Stomach smooth muscle (tissue), 2 donors: ENCODE measurements around the gene CTNNA3.

Experiments used
- H3K27ac ChIP-seq: one replicate; pipeline ENCODE4 v1.7.0; 2013; ENCODE audit warnings: mild to moderate bottlenecking, low read length, inconsistent platforms
- H3K27me3 ChIP-seq, 2 donors: one replicate each; pipeline ENCODE4 v1.7.0; 2013; ENCODE audit warnings: low read length in 2 of 2; ENCODE audit not compliant: insufficient read depth in 2 of 2, control insufficient read depth in 1 of 2
- H3K36me3 ChIP-seq, 2 donors: one replicate each; pipeline ENCODE4 v1.7.0; 2013; ENCODE audit warnings: low read length in 2 of 2; ENCODE audit not compliant: control insufficient read depth in 2 of 2, insufficient read depth in 2 of 2
- H3K4me1 ChIP-seq: one replicate; pipeline ENCODE4 v1.7.0; 2013; ENCODE audit warnings: low read length; ENCODE audit not compliant: control insufficient read depth, insufficient read depth
- H3K4me3 ChIP-seq, 2 donors: one replicate each; pipeline ENCODE4 v1.7.0; 2013; ENCODE audit warnings: low read length in 2 of 2
- H3K9ac ChIP-seq, 2 donors: one replicate each; pipeline ENCODE4 v1.7.0; 2013; ENCODE audit warnings: low read length in 2 of 2, mild to moderate bottlenecking in 1 of 2
- H3K9me3 ChIP-seq, 2 donors: one replicate each; pipeline ENCODE4 v1.7.0; 2013; ENCODE audit warnings: low read length in 2 of 2; ENCODE audit not compliant: control insufficient read depth in 2 of 2
- donor health status: healthy.
- donor health status: Pancreatic carcinoma.

CTNNA3 gene

DNA sequence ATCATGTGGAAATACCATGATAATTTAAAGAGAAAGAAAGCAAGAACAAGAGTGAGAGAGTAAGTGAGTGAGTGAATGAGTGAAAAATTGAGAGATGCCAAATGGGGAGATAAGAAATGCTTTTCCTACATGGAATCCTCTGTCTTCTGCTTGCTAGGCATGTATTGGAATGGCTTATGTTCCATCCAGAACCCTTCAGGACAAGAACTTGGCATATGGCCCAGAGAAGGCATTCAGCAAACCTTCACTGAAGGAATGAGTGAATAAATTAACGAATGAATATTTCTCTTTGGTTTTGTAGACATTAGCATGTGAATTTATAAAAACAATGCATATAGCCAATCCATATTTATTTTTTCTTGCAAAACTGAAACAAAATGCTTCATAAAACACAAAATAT is 608.0 kb downstream of the CTNNA3 start:
- no peaks in the 10 kb centered on the region for H3K36me3 ChIP-seq
- H3K9me3 ChIP-seq = no peaks in the 10 kb centered on the region
- no peaks in the 10 kb centered on the region for H3K27me3 ChIP-seq
- no peak overlapping the region for H3K9ac ChIP-seq
- H3K4me3 ChIP-seq = no peak overlapping the region
- H3K4me1 ChIP-seq = no peaks in the 10 kb centered on the region
- no peak overlapping the region for H3K27ac ChIP-seq

DNA sequence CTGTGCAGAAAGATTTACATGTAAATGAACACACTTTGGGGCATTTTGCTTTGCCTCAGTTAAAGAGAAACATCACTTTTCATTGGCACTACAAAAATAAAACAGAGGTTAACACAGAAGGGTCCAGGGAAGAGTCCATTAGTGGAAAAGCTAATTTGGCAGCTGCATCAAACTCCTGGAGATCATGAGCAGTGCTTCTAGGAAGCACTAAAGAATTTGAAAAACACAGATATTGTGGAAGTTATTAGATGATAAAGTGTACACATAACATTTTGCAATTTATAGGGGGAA is 608.9 kb downstream of the CTNNA3 start:
- no peak overlapping the region for H3K27ac ChIP-seq
- no peaks in the 10 kb centered on the region for H3K36me3 ChIP-seq
- no peaks in the 10 kb centered on the region for H3K27me3 ChIP-seq
- no peak overlapping the region for H3K9ac ChIP-seq
- H3K4me1 ChIP-seq = no peaks in the 10 kb centered on the region
- H3K9me3 ChIP-seq = no peaks in the 10 kb centered on the region
- no peak overlapping the region for H3K4me3 ChIP-seq

GRCh38 chr10:67086327-67087134 is 609.5 kb downstream of the CTNNA3 start:
- Histone ChIP-seq H3K27me3 (no peaks in the 10 kb centered on the region), H3K27ac (no peak overlapping the region), H3K9me3 (no peaks in the 10 kb centered on the region), H3K4me3 (no peak overlapping the region), H3K4me1 (no peaks in the 10 kb centered on the region), H3K36me3 (no peaks in the 10 kb centered on the region), H3K9ac (no peak overlapping the region)

GRCh38 chr10:67079126-67079525 is 616.9 kb downstream of the CTNNA3 start:
- H3K27ac ChIP-seq = no peak overlapping the region

GRCh38 chr10:67077376-67077775 is 618.6 kb downstream of the CTNNA3 start:
- H3K9me3 ChIP-seq = no peaks in the 10 kb centered on the region
- H3K27me3 ChIP-seq = no peaks in the 10 kb centered on the region
- H3K27ac ChIP-seq = no peak overlapping the region
- H3K36me3 ChIP-seq = no peaks in the 10 kb centered on the region
- no peak overlapping the region for H3K9ac ChIP-seq
- H3K4me1 ChIP-seq = no peaks in the 10 kb centered on the region
- H3K4me3 ChIP-seq = no peak overlapping the region

More at GRCh38 chr10:67079126-67079525, 616.9 kb downstream of the CTNNA3 start:
- no peaks in the 10 kb centered on the region for H3K36me3 ChIP-seq
- no peaks in the 10 kb centered on the region for H3K9me3 ChIP-seq
- H3K9ac ChIP-seq = no peak overlapping the region
- no peaks in the 10 kb centered on the region for H3K4me1 ChIP-seq
- H3K4me3 ChIP-seq = no peak overlapping the region
- H3K27me3 ChIP-seq = no peaks in the 10 kb centered on the region

DNA sequence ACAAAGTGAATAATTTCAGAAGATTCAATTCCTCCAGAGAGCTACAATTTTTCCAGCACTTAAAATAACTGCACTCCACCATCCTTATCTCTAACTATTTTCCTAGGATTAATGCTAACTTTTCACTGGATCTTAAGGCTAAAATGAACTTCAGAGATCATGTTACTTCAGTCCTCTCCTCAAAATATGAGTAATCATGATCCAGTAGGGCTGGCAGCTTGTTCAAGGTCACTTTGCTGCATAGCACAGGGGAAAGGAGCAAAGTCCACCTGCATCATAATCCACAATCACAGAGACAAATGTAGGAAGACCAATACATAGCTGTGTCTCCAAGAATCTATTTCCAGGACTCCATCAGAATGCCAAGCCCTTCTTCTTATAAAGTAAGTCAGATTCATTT is 619.9 kb downstream of the CTNNA3 start:
- Histone ChIP-seq H3K36me3 (no peaks in the 10 kb centered on the region), H3K27ac (no peak overlapping the region), H3K4me1 (no peaks in the 10 kb centered on the region), H3K27me3 (no peaks in the 10 kb centered on the region), H3K9me3 (no peaks in the 10 kb centered on the region), H3K9ac (no peak overlapping the region), H3K4me3 (no peak overlapping the region)

GRCh38 chr10:67075491-67075971 is 620.5 kb downstream of the CTNNA3 start:
- H3K4me1 ChIP-seq = no peaks in the 10 kb centered on the region
- no peaks in the 10 kb centered on the region for H3K9me3 ChIP-seq
- H3K27ac ChIP-seq = no peak overlapping the region
- no peaks in the 10 kb centered on the region for H3K36me3 ChIP-seq
- H3K4me3 ChIP-seq = no peak overlapping the region
- H3K27me3 ChIP-seq = no peaks in the 10 kb centered on the region
- H3K9ac ChIP-seq = no peak overlapping the region

DNA sequence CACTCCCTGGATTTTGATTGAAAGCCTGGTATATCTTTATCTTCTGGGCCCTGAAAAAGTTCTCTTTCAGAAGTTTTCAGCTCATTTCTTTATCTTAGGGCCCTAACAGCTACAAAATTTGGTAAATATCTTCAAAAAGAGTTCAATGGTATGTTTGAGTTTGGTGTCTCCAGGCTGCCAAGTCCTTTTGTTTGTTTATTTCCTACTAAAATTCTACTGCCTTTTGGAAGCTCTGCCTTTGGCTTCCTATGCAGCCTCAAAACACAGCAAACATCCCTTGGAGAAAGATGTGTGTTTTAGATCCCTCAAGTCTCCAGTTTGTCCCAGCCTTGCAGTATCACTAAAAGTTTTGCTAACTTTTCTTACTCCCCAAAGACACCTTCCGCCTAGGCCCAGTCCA is 623.3 kb downstream of the CTNNA3 start:
- Histone ChIP-seq H3K27me3 (no peaks in the 10 kb centered on the region), H3K9ac (no peak overlapping the region), H3K4me3 (no peak overlapping the region), H3K9me3 (no peaks in the 10 kb centered on the region), H3K4me1 (no peaks in the 10 kb centered on the region), H3K27ac (no peak overlapping the region), H3K36me3 (no peaks in the 10 kb centered on the region)

DNA sequence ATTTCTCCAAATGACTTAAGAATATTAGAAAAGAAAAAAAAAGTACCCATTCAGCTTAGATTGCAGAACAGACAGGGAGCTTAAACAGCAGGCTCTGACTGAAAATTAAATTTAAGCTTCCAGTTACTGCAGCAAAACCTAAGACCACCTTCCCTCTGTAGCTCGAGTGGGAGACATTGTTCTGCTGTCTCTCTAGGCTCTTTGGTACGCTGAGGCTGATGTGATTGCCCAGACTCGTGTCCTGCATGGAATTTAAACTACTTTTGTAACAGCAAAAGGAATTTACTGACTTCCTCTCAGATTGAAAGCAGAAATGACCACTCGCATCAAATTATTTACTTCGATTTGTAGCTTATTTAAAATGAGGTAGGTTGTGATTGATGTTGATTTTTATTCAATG is 645.6 kb downstream of the CTNNA3 start:
- H3K27me3 ChIP-seq = no peaks in the 10 kb centered on the region
- H3K9ac ChIP-seq = no peak overlapping the region
- no peaks in the 10 kb centered on the region for H3K9me3 ChIP-seq
- no peaks in the 10 kb centered on the region for H3K4me1 ChIP-seq
- no peak overlapping the region for H3K27ac ChIP-seq
- H3K4me3 ChIP-seq = no peak overlapping the region
- no peaks in the 10 kb centered on the region for H3K36me3 ChIP-seq

DNA sequence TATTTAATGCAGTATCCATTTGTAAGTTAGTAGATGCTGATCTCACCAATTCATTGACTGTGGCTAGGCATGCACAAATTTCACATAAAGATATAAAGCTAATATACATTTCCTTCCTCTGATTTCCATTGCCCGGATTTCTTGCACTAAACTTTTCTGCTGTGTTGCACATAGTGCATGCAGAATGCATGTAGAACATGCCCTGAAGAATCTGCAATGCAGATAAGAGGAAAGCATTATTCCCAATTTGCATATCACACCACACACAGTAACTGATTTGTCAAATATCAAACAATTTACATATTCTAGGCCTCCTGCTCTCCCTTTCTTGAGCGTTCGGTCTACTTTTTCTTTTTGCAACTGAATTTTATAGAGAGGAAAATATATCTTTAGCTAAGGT is 646.0 kb downstream of the CTNNA3 start:
- H3K36me3 ChIP-seq = no peaks in the 10 kb centered on the region
- H3K27me3 ChIP-seq = no peaks in the 10 kb centered on the region
- H3K4me1 ChIP-seq = no peaks in the 10 kb centered on the region
- no peak overlapping the region for H3K4me3 ChIP-seq
- no peaks in the 10 kb centered on the region for H3K9me3 ChIP-seq
- no peak overlapping the region for H3K9ac ChIP-seq
- H3K27ac ChIP-seq = no peak overlapping the region

DNA sequence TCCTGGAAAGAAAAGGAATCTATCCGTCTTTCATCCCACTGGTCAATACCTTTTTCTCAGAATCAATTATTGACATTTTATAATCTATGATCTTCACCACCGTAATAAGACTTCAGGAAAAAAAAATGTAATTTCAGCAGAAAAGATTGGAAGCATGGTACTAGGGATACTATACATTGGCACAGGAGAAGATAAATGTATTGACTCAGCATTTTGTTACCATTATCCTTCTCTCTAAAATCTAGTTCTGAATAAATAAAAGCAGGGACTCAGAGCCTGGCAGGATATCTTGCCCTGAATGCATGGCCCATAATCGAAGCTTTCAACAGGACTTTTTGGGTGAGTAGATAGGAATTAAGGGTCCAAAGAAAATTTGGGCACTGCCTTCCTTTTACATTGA is 649.5 kb downstream of the CTNNA3 start:
- Histone ChIP-seq H3K27me3 (no peaks in the 10 kb centered on the region), H3K4me3 (no peak overlapping the region), H3K9me3 (no peaks in the 10 kb centered on the region), H3K36me3 (no peaks in the 10 kb centered on the region), H3K9ac (no peak overlapping the region), H3K27ac (no peak overlapping the region), H3K4me1 (no peaks in the 10 kb centered on the region)
